HG02938 (cell line): ENCODE data around the gene PRKAB1.

ENCODE experiments used
- ATAC-seq: cut with Tn5 transposase; IDR thresholded peaks from one replicate; pipeline ENCODE4 v1.9.1; 2021; ENCODE audit warnings: mild to moderate bottlenecking, moderate library complexity; ENCODE audit not compliant: unreplicated experiment

Gene PRKAB1

DNA sequence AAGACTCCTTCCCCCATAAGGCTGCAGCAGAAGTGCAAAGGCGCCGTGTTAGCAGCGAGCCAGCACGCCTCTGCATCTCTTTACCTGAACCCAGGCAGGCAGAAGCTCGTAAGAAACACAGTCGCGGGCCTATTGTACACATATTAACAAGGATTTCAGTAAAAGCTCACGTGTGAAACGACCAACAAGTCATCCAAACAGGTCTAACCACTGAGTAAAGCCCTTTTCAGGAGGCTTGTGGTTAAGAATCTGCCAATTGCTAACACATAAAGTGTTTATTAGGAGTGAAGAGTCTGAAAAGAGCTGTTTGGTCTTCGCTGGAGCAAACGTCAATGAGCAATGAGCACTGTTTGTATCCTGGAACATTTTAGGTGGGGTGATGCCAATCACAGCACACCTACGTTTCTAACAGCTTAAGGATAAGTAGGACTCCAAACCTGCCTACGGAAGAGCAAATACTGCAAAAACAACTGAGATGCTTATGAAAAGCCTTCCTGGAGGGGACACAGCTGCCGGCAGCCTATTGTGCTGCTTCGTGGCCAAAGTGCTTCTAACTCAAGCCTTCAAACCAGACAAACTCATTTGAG is 43.1 kb downstream of the PRKAB1 start:
- no peak for ATAC-seq

DNA sequence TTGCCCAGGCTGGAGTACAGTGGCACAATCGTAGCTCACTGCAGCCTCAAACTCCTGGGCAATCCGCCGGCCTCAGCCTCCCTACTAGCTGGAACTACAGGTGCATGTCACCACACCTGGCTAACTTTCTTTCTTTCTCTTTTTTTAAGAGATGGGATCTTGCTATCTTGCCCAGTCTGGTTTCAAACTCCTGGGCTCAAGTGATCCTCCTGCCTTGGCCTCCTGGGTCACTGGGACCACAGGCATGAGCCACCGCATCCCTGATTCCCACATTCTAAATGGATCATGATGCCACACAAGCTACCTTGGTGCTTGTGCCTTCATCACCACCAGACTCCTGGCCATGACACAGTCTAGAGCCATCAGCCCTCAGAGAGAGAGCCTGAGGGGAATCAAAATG is 43.8 kb downstream of the PRKAB1 start:
- ATAC-seq, result no peak

DNA sequence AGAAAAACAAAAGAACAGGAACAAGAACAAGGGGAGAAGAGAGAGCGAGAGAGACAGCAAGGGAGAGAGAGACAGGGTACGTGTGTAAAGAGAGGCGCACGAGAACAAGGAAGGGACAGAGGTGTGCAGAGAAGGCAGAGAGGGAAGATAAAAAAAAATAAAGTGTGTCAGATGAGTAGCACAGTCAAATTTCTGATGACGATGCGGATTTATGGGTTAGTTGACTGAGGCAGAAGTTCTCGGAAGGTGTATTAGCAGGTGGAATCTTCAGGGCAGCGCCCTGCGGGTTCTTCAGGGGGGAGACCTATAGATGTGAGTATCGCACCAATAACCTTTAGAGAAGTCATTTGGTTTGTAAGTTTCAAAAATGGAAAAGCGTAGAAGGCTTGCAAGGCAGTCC is 44.8 kb downstream of the PRKAB1 start:
- no peak for ATAC-seq

DNA sequence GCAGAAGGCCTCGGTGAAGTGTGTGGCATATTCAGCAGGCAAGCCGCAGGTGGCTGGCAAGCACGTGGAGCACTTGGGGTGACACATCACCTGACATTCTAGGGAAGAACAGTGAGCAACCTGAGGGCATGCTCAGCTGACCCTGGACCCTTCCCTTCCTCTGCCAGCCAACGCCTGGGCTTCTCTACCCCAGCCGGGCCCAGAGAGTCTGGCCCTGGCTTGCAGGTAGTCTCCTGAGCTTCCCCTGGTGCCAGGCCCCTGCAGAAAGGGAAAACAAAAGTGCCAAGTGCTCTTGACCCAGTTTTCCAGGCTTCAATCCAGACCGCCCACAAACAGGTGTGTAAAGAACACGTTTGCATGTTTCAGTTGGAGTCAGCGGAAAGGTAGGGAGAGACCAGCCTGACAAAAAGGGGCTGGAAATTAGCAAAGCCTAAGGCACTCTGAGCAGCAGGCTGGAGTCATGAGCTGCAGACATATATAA is 45.7 kb downstream of the PRKAB1 start:
- no peak for ATAC-seq

DNA sequence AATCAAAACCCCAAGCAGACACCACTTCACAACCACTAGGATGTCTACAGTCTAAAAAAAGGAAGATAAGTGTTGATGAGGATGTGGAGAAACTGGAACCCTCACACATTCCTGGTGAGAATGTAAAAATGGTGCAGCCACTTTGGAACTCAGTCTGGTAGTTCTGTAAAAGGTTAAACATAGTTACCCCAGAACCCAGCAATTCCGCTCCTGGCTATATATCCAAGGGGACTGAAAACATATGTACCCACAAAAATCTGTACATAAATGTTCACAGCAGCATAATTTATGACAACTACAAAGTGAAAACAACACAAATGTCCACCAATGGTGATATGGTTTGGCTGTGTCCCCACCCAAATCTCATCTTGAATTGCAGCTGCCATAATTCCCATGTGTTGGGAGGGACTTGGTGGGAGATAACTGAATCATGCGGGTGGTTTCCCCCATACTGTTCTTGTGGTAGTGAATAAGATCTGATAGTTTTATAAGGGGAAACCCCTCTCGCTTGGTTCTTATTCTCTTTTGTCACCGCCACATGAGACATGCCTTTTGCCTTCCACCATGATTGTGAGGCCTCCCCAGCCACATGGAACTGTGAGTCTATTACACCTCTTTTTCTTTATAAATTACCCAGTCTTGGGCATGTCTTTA is 46.8 kb downstream of the PRKAB1 start:
- no peak for ATAC-seq

DNA sequence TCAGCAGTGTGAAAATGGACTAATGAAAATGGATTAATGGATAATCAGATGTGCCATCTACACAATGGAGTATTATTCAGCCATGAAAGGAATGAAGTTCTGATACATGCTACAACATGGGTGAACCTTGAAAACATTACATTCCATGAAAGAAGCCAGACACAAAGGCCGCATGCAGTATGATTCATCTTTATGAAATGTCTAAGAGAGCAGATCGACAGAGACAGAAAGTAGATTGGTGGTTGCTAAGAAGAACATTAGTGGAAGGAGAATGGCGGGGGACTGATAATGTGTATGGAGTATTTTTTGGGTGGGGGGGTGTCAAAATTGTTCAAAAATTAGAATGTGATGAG is 47.3 kb downstream of the PRKAB1 start:
- no peak for ATAC-seq

DNA sequence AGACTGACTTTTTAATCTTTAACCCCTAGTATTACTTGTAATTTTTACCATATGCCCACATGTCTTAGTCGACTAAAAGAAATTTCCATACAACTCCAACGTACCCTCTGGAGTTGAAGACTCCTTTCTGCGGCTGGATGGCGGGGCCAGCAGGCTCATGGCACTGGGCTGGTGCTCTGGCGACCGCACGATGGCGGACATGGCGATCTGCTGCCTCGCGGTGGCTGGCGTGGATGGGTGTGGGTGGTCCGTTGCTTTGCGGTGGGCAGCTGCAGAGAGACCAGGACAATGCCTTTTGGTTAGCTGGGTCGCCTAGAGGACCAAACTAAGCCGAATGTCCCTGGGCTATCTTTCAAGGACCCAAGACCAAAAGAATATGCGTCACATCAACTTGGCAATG is 50.2 kb downstream of the PRKAB1 start:
- no peak for ATAC-seq

DNA sequence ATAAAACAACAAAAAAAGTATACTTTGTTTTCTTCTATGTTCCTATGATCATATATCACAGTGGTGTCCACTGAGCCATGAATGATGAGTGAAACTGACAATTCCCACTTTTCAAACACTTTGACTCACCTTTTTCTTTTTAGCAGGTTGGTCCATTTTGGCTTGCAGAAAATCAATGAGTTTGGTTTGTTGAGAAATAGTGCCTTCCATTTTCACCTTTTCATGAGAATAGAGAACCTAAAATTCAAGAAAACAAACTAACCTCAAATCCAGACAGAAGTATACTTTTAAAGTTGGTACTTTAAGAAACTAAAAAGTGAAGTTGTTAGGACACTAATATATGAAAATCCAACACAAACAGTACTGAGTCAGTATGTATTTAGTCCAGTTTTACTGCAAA is 52.4 kb downstream of the PRKAB1 start:
- no peak for ATAC-seq

DNA sequence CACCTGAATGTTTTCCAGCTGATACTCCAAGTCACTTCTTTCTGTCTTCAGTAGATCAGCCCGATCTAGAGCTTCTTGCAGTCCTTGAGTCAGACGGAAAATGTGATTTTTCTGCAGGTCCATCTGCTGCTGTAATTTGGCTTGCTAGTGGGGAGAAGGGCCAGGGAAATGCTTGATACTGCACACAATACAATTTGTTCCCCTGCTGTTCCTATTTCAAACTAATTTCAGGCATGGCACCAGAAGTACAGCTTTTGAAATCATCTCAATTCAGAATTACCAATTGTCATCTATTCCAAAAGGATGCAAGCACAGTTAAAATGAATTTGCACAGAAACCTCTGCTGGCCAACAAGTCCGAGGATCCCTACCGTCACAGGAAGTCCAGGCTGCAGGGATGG is 53.4 kb downstream of the PRKAB1 start:
- ATAC-seq, result no peak

DNA sequence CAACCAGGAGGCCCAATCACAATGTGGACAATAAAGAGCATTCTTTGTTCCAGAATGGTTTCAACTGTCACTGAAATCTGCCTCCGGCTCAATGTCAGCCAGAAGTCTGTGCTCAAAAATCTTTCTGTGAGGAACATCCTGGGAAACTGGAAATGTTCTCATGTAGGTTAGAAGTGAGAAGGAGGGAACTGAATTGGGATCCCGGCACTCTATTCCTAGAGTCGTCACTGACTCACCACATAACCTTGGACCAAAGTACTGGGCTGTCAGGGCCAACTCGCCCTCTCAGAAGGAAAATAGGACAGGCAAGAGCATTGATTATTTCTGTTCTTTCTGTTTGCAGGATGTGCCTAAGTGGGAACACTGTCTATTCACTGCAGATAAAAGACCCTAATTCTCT is 57.6 kb downstream of the PRKAB1 start:
- ATAC-seq, result no peak

DNA sequence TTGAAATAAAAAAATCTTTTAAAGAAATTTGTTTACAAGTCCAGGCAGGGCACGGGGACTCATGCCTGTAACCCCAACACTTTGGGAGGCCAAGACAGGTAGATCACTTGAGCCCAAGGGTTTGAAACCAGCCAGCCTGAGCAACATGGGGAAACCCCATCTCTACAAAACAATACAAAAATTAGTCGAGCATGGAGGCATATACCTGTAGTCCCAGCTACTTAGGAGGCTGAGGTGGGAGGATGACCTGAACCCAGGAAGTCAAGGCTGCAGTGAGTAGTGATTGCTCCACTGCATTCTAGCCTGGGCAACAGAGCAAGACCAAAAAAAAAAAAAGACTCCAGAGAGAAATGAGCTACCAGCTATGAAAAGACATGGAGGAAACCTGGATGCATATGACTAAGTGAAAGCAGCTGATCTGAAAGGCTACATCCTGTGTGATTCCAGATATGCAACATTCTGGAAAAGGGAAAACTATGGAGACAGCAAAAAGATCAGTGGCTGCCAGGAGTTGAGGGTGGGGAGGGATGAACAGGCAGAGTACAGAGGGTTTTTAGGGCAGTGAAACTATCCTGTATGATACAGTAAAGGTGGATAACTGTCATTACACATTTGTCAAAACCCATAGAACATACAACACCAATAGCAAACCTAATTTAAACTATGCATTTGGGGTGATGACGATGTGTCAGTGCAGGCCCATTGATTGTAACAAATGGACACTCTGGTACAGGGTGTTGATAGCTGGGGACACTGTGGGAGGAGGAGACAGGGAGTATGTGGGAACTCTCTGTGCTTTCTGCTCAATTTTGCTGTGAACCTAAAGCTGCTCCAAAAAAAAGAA is 59.9 kb downstream of the PRKAB1 start:
- no peak for ATAC-seq

DNA sequence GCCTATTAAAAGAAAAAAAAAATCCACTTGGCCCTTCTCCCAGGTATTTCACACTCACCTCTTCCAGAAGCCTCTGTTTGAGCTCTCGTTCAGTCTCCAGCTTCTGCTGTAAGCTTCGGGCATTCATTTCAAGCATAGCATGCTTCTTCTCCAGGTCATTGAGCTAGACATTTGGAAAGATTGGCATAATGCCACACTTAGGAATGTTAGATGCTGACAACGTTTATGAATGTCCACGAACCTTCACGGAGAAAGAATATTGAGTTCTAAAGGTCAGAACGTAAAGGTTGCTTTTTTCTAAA is 60.5 kb downstream of the PRKAB1 start:
- no peak for ATAC-seq

DNA sequence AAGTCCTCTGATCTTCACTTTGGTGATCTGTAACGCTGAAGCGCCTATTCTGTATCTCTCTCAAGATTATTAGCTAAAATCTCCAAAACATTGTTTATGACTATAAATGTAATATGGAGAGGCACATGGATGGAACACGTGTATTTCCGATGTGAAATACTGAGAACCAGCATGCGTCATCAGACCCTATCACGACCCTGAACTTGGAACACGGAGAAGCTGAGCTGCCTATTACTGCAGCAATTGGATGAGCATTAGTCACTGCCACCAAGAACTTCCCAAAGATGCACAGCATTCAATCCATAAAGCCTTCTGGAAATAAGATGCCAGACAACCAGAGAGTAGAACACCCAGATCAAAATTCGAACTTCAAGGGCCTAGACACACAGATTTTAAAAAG is 61.9 kb downstream of the PRKAB1 start:
- no peak for ATAC-seq

DNA sequence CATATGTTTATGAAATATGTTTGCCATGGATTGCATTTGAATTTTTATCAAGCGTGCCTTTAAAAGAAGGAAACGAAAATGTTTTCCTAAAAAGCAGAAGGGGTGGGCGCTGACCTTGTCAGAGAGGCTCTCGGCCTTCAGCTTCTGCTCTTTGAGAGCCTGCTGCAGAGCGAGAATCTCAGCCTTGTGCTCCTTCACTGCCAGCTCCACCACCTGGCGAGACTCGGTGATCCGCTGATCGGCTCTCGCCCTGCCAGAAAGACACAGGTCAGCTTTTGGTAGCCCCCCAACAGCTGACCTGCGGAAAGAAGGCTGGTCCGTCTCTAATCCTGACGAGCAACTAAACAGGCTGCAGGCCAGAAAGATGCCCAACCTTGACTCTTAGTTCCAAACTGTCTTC is 62.4 kb downstream of the PRKAB1 start:
- ATAC-seq, result no peak
